Duodenal mucosa (tissue), 2 donors: ENCODE data around the gene C11orf86.
A peak's percentile ranks its signal among the peaks of the same experiment; 100 is the strongest.

ENCODE experiments used
- H3K27ac ChIP-seq: one replicate; pipeline ENCODE4 v1.7.0; 2013; ENCODE audit warnings: low read depth, low read length
- H3K27me3 ChIP-seq, 2 donors: one replicate each; pipeline ENCODE4 v1.7.0; 2013; ENCODE audit warnings: low read length in 2 of 2, control low read depth in 1 of 2; ENCODE audit not compliant: insufficient read depth in 2 of 2, control insufficient read depth in 1 of 2
- H3K36me3 ChIP-seq, 2 donors: one replicate each; pipeline ENCODE4 v1.7.0; 2013; ENCODE audit warnings: low read length in 2 of 2, control low read depth in 1 of 2; ENCODE audit not compliant: insufficient read depth in 2 of 2, control insufficient read depth in 1 of 2
- H3K4me1 ChIP-seq, 2 donors: one replicate each; pipeline ENCODE4 v1.7.0; 2013; ENCODE audit warnings: low read length in 2 of 2, control low read depth in 1 of 2; ENCODE audit not compliant: insufficient read depth in 2 of 2, control insufficient read depth in 1 of 2
- H3K4me3 ChIP-seq, 2 donors: one replicate each; pipeline ENCODE4 v1.7.0; 2013; ENCODE audit warnings: low read length in 2 of 2, low read depth in 1 of 2
- H3K9ac ChIP-seq, 2 donors: one replicate each; pipeline ENCODE4 v1.7.0; 2013; ENCODE audit warnings: low read length in 2 of 2, low read depth in 1 of 2
- H3K9me3 ChIP-seq, 2 donors: one replicate each; pipeline ENCODE4 v1.7.0; 2013; ENCODE audit warnings: low read length in 2 of 2, control low read depth in 1 of 2; ENCODE audit not compliant: control insufficient read depth in 1 of 2

The C11orf86 gene

DNA sequence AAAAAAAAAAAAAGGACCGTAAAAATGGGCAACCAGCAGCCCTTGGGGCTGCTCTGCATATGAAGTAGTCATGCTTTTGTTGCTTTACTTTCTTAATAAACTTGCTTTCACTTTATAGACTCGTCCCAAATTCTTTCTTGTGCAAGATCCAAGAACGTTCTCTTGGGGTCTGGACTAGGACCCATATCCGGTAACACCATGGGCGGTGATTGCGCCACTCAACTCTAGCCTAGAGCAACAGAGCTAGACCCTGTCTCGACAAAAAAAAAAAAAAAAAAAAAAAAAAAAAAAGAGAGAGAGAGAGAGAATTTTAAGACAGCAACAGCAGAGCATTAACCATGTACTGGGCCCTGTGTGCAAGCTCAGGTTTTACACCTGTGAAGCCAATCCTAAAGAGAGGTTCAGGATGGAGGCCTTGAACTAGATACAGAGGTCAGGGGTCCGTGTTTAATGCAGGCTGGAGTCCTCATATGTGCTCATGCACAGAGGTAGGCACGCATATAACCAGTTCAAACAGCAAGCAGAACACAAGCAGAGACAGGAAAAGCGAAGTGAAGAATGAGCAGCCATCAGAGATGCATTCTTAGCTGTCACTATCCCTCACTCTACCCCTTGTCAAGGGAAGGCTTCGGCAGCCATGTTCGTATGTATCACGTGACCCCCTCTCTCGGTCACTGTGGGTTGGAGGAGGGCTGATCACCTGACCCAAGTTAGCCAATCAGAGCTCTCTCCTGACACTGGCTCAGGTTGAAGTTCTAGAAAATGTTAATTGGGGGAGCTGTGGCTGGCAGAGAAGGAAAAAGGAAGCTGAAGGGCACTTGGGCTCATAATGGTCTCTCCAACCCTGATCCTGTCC is 31.2 kb downstream of the C11orf86 start:
- Histone ChIP-seq H3K4me1 (no peaks in the 10 kb centered on the region), H3K27me3 (no peaks in the 10 kb centered on the region), H3K4me3 (no peak overlapping the region)

DNA sequence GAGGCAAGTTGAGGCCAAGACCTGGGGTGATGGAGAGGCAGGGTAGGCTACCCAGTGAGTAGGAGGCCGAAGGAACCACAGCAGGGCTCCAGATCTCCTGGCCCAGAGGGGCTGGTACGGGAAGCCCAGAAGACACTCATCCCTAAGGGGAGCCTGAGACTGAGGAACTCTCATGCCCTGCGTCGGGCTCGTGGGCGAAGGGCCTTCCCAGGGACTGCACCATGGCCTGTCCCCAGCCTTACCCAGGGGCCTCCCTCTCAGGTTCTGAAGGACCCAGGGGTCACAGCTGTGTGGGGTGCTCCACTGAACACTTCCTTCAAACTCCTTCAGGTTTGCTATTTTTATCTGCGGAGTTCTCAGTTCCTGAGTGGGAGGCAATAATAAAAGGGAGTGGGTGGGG is 32.0 kb downstream of the C11orf86 start:
- no peak overlapping the region for H3K9ac ChIP-seq
- H3K9me3 ChIP-seq: no peaks in the 10 kb centered on the region

More for the DNA sequence above, 31.2 kb downstream of the C11orf86 start:
- H3K9me3 ChIP-seq: no peaks in the 10 kb centered on the region
- H3K36me3 ChIP-seq: no peaks in the 10 kb centered on the region
- H3K27ac ChIP-seq: no peak overlapping the region
- no peak overlapping the region for H3K9ac ChIP-seq

GRCh38 chr11:67010296-67010905 is 35.3 kb downstream of the C11orf86 start:
- Histone ChIP-seq H3K4me1 (no peaks in the 10 kb centered on the region), H3K4me3 (no peak overlapping the region), H3K36me3 (no peaks in the 10 kb centered on the region), H3K9me3 (no peaks in the 10 kb centered on the region), H3K27me3 (no peaks in the 10 kb centered on the region), H3K27ac (peak overlapping the region; percentile 10), H3K9ac (no peak overlapping the region)

More for the DNA sequence above, 32.0 kb downstream of the C11orf86 start:
- Histone ChIP-seq H3K27me3 (no peaks in the 10 kb centered on the region), H3K36me3 (no peaks in the 10 kb centered on the region), H3K4me3 (no peak overlapping the region), H3K27ac (no peak overlapping the region), H3K4me1 (no peaks in the 10 kb centered on the region)

- no peaks in the 10 kb centered on the region for H3K9me3 ChIP-seq
- H3K4me3 ChIP-seq: no peak overlapping the region
- H3K9ac ChIP-seq: no peak overlapping the region
- H3K36me3 ChIP-seq: no peaks in the 10 kb centered on the region
- no peaks in the 10 kb centered on the region for H3K4me1 ChIP-seq
- no peaks in the 10 kb centered on the region for H3K27me3 ChIP-seq
- no peak overlapping the region for H3K27ac ChIP-seq
These were observed 38.5 kb downstream of the C11orf86 start for GRCh38 chr11:67013511-67014045.

- Histone ChIP-seq H3K4me3 (no peak overlapping the region), H3K27me3 (no peaks in the 10 kb centered on the region), H3K4me1 (no peaks in the 10 kb centered on the region), H3K9me3 (no peaks in the 10 kb centered on the region), H3K36me3 (no peaks in the 10 kb centered on the region), H3K9ac (no peak overlapping the region), H3K27ac (no peak overlapping the region)
These were observed 39.2 kb downstream of the C11orf86 start for GRCh38 chr11:67014343-67014742.

DNA sequence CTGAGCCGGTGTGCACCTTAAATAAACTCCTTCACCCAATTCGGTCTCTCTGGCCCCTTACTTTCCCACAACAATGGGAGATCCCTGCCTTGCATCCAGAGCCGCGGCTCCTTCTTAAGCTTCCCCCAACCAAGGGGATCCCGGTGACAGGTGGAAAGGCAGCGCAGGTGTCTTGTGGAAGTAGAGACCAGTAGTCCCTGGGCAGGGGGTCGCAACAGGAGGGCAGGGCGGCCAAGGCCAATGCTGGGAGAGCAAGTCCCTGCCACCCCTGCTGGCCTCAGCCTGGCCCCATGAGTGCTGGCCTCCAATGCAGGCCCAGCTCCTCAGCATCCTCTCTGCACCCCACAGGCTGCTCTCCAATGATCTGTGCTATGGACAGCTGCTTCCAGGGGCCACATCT is 39.9 kb downstream of the C11orf86 start:
- H3K4me3 ChIP-seq: no peak overlapping the region
- H3K9me3 ChIP-seq: no peaks in the 10 kb centered on the region
- no peaks in the 10 kb centered on the region for H3K36me3 ChIP-seq
- H3K4me1 ChIP-seq: no peaks in the 10 kb centered on the region
- H3K27me3 ChIP-seq: no peaks in the 10 kb centered on the region
- H3K27ac ChIP-seq: no peak overlapping the region
- no peak overlapping the region for H3K9ac ChIP-seq

GRCh38 chr11:67016550-67016949 is 41.4 kb downstream of the C11orf86 start:
- no peak overlapping the region for H3K9ac ChIP-seq

DNA sequence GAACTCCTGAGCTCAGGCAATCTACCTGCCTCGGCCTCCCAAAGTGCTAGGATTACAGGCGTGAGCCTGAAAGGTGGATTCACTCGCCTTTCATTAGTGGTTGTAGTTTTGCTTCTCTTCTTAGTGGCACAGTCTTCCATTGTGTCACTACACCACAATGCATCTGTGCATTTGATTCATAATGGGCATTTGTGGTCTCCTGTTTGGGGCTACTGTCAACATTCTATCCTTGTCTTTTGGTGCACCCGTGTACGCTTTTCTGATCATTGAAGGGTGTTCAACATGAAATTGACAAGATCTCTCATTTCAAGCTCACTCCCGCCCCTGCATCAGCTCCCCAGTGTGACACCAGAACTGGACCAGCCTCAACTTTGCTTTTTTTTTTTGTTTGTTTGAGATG is 45.8 kb downstream of the C11orf86 start:
- Histone ChIP-seq H3K27me3 (peaks cover 26% of the 10 kb centered on the region in 2 donors), H3K9ac (no peak overlapping the region), H3K27ac (no peak overlapping the region), H3K36me3 (no peaks in the 10 kb centered on the region), H3K4me3 (no peak overlapping the region), H3K4me1 (peaks cover 11 to 14% of the 10 kb centered on the region in 2 donors), H3K9me3 (no peaks in the 10 kb centered on the region)

More at GRCh38 chr11:67016550-67016949, 41.4 kb downstream of the C11orf86 start:
- H3K4me1 ChIP-seq: no peaks in the 10 kb centered on the region
- H3K27me3 ChIP-seq: no peaks in the 10 kb centered on the region
- no peak overlapping the region for H3K4me3 ChIP-seq
- H3K9me3 ChIP-seq: no peaks in the 10 kb centered on the region
- H3K36me3 ChIP-seq: no peaks in the 10 kb centered on the region
- no peak overlapping the region for H3K27ac ChIP-seq

- Histone ChIP-seq H3K27me3 (peaks cover 26% of the 10 kb centered on the region in 2 donors), H3K4me3 (peak overlapping the region; percentile 8 to 11), H3K9me3 (no peaks in the 10 kb centered on the region), H3K27ac (no peak overlapping the region), H3K4me1 (peaks cover 12 to 14% of the 10 kb centered on the region in 2 donors), H3K36me3 (no peaks in the 10 kb centered on the region), H3K9ac (no peak overlapping the region)
These were observed 47.3 kb downstream of the C11orf86 start for GRCh38 chr11:67022341-67022933.
